ACC112 (cell line): ENCODE measurements around the gene OTOA.

ENCODE experiments used
- H2AFZ ChIP-seq: fragments of 200-600 bp; sonication (generic); one replicate; pipeline ENCODE4 v1.6.0; 2017; ENCODE audit warnings: antibody characterized with exemption, low read length; ENCODE audit not compliant: unreplicated experiment
- H3K27ac ChIP-seq: fragments of 200-600 bp; sonication (generic); 2 replicates; pipeline ENCODE4 v1.5.1; 2014; ENCODE audit warnings: low read depth, mild to moderate bottlenecking, antibody characterized with exemption, low read length, moderate library complexity
- H3K27me3 ChIP-seq: fragments of 200-600 bp; sonication (generic); 2 replicates; pipeline ENCODE4 v1.6.1; 2014; ENCODE audit warnings: mild to moderate bottlenecking, antibody characterized with exemption, low read length, moderate library complexity, mixed read lengths; ENCODE audit not compliant: insufficient read depth
- H3K36me3 ChIP-seq: fragments of 200-600 bp; sonication (generic); 2 replicates; pipeline ENCODE4 v1.6.1; 2016; ENCODE audit warnings: mild to moderate bottlenecking, antibody characterized with exemption, low read length, moderate library complexity, mixed read lengths; ENCODE audit not compliant: insufficient read depth
- H3K4me1 ChIP-seq: fragments of 200-600 bp; sonication (generic); one replicate; pipeline ENCODE4 v1.6.1; 2016; ENCODE audit warnings: low read length, mixed read lengths; ENCODE audit not compliant: insufficient read depth, unreplicated experiment, control insufficient read depth
- H3K4me3 ChIP-seq: fragments of 200-600 bp; sonication (generic); 2 replicates; pipeline ENCODE4 v1.5.1; 2014; ENCODE audit warnings: mild to moderate bottlenecking, low read depth, low read length
- H3K79me2 ChIP-seq: fragments of 200-600 bp; sonication (generic); one replicate; pipeline ENCODE4 v1.6.0; 2016; ENCODE audit warnings: low read length; ENCODE audit not compliant: control insufficient read depth, unreplicated experiment, insufficient read depth

Gene OTOA

DNA sequence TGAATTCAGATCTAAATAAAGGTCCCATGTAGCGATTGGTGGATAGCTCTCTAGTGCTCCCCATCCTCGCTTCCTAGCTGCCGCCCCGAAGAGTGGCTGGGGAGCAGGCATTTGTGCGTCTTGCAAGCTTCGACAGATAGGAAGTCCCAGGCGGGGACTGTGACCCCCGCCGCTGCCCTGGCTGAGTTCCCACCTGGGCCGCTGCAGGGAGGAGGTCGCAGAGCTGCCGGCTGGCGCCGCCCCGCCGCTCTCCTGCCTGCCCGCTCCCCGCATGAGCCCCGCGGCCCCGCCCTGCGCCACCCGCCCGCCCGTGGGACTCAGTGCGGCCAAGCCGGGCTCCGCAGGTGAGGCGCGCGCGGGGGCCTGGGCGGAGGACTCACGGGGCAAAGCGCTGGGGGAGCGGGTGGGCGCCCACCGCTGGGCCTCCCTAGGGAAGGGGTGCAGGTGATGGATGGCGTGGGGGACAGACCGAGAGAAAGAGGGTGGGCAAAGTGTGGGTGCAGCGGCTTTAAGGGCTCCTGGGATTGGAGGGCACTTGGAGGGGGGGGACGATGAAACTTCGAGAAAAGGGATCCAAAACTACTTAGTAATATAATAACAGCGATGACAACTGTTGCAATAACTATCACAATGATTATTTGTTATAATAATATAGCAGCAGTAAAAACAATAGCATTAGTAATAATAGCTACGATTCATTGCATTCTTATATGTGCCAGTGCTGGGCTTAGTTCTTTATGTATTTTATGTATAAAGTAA lies at the start of gene OTOA:
Gene OTOA (plus strand): TSS at position 80 of the 759 bp plus-strand sequence. CDS start 14,547 bp downstream, outside the sequence.
- H3K4me1 ChIP-seq = no peaks in the 10 kb centered on the region
- H3K36me3 ChIP-seq = no peaks in the 10 kb centered on the region
- H3K27ac ChIP-seq = no peak within 1 kb of the TSS
- peak within 1 kb of the TSS; percentile 44; the same call in 1 of the 2 replicates for H3K4me3 ChIP-seq
- no peaks in the 10 kb centered on the region for H3K79me2 ChIP-seq
- H3K27me3 ChIP-seq = peaks cover 3% of the 10 kb centered on the region; the same call in 1 of the 2 replicates
- H2AFZ ChIP-seq = no peak within 1 kb of the TSS

DNA sequence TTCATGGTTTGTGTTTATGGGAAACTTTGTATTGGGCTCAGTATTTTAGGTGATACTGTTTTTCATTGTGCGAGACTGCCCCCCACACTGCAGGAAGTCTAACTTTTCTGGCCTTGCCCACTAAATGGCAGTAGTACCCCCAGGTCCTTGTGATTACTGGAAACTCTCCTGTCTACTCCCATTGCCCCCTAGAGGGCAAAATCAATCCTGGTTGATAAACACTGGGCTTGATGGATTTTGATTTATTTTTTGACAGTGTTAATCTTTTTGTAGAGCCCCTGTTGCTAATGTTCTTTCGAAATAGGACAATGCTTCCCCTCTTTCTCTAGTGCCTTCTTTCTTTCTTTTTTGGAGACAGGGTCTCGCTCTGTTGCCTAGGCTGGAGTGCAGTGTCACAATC lies 48.9 kb upstream of the OTOA start:
- Histone ChIP-seq H3K27ac (no peak overlapping the region), H3K27me3 (no peaks in the 10 kb centered on the region), H2AFZ (no peak overlapping the region), H3K4me1 (peaks cover 45% of the 10 kb centered on the region), H3K4me3 (no peak overlapping the region), H3K36me3 (peaks cover 17% of the 10 kb centered on the region), H3K79me2 (peaks cover 80% of the 10 kb centered on the region)

DNA sequence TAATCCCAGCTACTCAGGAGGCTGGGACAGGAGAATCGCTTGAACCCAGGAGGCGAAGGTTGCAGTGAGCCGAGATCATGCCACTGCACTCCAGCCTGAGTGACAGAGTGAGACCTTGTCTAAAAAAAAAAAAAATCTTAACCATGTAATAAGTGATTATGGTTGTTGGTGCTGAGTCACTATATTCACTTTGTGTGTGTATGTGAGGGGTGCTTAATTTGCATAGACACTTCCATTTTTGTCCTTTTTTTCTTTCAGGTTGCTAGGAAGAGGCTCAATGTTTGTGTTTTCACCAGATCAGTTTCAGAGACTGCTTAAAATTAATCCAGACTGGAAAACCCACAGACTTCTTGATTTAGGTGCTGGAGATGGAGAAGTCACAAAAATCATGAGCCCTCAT lies 46.2 kb upstream of the OTOA start:
- no peak overlapping the region for H3K4me3 ChIP-seq
- H2AFZ ChIP-seq = no peak overlapping the region
- H3K4me1 ChIP-seq = peaks cover 25% of the 10 kb centered on the region
- H3K79me2 ChIP-seq = peaks cover 70% of the 10 kb centered on the region
- H3K36me3 ChIP-seq = peaks cover 17% of the 10 kb centered on the region
- H3K27me3 ChIP-seq = no peaks in the 10 kb centered on the region
- no peak overlapping the region for H3K27ac ChIP-seq

DNA sequence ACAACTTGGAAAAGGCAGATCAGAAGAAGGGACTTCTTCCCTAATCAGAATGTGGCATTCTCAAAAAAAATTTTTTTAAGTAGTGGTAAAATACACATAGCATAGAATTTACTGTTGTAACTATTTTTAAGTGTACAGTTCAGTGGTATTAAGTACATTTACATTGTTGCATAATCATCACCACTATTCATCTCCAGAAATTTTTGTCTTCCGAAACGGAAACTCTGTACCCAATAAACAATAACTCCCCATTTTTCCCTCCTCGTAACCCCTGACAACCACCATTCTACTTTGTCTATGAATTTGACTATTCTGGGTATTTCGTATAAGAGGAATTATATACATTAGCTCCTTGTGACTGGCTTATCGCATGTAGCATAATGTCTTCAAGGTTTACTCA lies 45.5 kb upstream of the OTOA start:
- Histone ChIP-seq H3K4me1 (peaks cover 24% of the 10 kb centered on the region), H3K27ac (no peak overlapping the region), H3K79me2 (peaks cover 66% of the 10 kb centered on the region)

DNA sequence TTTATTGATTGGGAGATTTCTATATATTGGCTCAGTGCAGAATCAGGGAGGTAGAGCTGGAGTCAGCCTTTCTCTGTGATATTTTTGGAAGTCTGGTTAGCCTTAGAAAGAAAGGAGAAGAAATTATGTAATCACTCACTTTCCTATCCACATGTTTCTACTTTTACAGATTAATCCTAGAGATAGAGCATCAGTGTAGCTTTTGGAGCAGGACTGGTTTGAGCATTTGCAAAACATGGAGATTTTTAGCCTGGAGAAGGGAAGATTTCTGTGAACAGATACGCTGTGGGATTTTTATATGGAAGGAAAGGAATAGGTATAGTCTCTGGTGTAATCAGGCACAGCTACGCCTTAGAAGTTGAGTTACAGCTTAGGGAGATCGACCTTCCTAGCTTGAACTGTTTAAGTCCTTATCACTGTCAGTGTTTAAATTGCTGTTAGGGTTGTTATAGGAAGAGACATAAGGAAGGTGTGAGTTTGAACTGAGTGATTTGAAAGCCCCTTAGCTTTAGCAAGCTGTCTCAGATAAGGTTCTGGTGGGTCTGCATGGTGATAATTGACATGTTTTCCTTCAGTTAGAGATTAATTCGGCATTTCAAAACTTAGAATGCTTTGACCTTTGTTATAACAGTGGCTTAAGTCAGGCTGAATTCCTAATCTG lies 43.9 kb upstream of the OTOA start:
- Histone ChIP-seq H3K27ac (no peak overlapping the region), H3K79me2 (peaks cover 54% of the 10 kb centered on the region)

More for the DNA sequence above, 45.5 kb upstream of the OTOA start:
- Histone ChIP-seq H3K36me3 (peaks cover 19% of the 10 kb centered on the region), H3K27me3 (no peaks in the 10 kb centered on the region), H3K4me3 (no peak overlapping the region), H2AFZ (no peak overlapping the region)

DNA sequence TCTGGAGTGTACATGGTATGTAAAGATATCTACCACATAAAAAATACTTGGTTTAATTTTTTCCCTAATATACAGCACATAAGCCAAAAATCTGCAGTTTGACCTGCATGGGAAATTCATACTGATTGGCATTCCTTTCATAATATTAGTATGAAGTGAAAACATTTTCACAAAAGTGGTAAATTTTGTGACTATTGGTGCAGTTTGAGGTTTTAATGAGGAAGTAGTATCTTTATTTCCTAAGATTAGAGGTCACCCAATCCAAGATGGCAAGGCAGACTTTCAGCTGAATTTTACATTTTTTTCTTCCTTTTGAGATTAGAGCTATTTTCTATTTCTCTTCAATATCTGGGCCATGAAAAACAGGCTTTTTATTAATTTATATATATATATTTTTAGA lies 43.2 kb upstream of the OTOA start:
- H3K79me2 ChIP-seq = peaks cover 51% of the 10 kb centered on the region
- no peak overlapping the region for H2AFZ ChIP-seq
- H3K4me3 ChIP-seq = no peak overlapping the region
- H3K27ac ChIP-seq = no peak overlapping the region
- H3K36me3 ChIP-seq = peaks cover 32% of the 10 kb centered on the region
- H3K27me3 ChIP-seq = no peaks in the 10 kb centered on the region
- peaks cover 19% of the 10 kb centered on the region for H3K4me1 ChIP-seq

More for the DNA sequence above, 43.9 kb upstream of the OTOA start:
- Histone ChIP-seq H3K4me1 (peaks cover 12% of the 10 kb centered on the region), H3K4me3 (no peak overlapping the region), H2AFZ (no peak overlapping the region), H3K36me3 (peaks cover 26% of the 10 kb centered on the region), H3K27me3 (no peaks in the 10 kb centered on the region)

DNA sequence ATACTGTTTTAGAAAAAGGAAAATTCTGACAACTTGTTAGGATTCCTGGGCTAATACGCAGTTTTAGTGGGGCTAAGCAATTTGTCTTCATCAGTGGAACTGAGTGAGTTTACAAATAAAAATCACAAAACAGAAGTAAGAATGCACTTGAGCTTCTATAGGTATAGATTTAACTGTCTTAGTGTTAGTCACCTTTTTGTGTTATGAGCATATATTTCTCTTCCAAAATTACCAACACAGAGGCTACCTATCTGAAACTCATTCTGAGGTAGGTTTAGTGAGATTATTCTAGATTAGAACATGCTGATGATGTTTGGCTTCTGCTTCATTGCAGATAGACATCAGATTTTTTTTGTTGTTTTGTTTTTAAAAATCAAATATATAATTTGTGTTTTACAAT lies 41.2 kb upstream of the OTOA start:
- Histone ChIP-seq H3K4me3 (no peak overlapping the region), H3K79me2 (peaks cover 37% of the 10 kb centered on the region), H3K27me3 (no peaks in the 10 kb centered on the region), H3K4me1 (peaks cover 36% of the 10 kb centered on the region), H3K36me3 (peaks cover 29% of the 10 kb centered on the region), H2AFZ (no peak overlapping the region), H3K27ac (no peak overlapping the region)

DNA sequence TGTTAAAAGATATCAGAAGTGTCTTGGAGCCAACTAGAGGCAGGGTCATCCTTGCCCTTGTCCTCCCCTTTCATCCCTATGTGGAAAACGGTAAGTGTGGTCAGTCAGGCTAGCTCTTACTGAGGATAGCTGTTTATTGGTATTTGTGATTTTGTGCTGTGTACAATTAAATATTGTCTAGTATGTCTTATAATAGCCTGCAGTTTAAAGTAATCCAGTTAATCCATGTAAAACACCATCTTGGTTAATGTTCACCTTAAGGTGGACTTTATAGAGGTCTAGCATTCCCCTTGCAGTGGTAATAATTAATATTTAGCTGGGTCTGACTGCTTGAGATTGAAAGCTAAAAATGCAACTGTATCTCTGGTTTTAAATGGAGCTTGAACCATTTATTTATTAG lies 38.7 kb upstream of the OTOA start:
- H3K79me2 ChIP-seq = peaks cover 35% of the 10 kb centered on the region
- H3K4me1 ChIP-seq = peaks cover 50% of the 10 kb centered on the region
- peak overlapping the region; percentile 98 for H3K27ac ChIP-seq
- H3K36me3 ChIP-seq = peaks cover 31% of the 10 kb centered on the region
- H3K4me3 ChIP-seq = no peak overlapping the region
- H2AFZ ChIP-seq = no peak overlapping the region
- H3K27me3 ChIP-seq = no peaks in the 10 kb centered on the region

DNA sequence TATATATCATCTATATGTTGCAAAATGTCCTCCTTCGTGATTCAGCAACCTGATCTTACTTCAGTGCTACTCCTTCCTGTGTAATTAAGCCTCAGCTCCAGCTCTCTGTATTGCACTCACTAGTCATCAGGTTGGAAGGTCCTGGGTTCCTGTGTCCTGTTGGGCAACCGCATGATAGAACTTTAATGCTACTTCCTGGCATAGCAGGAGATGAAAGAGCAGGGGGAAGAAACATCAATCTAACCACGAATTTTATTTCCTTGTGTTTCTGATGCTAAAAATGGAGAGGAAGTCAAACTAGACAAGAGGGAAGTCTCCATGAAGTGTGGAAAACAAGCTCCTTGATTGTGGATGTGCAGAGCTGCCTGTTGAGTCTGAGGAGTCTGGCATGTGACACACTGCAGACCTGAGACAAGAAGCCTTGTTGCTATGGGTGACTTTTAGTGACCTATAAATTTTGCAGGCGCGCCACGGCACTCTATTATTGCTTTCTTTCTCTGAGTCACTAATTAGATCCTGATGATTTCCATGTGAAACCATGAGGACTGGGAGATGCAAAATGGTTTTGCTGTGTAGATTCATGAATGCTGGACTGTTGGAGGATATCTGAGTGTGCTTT lies 37.0 kb upstream of the OTOA start:
- peak overlapping the region; percentile 98 for H3K27ac ChIP-seq
- peaks cover 45% of the 10 kb centered on the region for H3K4me1 ChIP-seq
- H3K27me3 ChIP-seq = no peaks in the 10 kb centered on the region
- peaks cover 33% of the 10 kb centered on the region for H3K36me3 ChIP-seq
- H3K79me2 ChIP-seq = peaks cover 27% of the 10 kb centered on the region
- no peak overlapping the region for H2AFZ ChIP-seq
- peak overlapping the region; percentile 45 for H3K4me3 ChIP-seq

DNA sequence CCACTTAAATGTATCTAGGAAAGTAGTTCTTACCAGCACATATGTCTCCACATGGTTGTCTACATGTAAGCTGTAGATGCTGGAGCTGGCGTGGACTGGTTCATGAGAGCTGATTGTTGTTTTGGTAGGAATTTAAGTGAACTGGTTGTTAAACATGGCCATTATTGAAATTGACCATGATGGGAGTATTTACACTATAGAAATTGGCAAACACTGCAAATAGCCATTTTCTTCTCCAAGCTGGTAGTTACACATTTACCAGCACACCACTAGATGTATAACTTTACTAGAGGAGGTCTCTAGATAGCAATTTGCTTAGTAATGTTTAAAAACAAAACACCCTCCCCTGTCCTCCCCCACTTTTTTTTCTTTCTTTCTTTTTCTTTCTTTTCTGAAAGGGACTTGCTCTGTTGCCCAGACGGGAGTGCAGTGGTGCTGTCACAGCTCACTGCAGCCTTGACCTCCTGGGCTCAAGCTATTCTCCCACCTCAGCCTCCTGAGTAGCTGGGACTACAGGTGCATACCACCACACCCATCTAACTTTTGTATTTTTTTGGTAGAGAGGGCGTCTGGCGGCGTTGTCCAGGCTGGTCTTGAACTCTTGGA lies 35.5 kb upstream of the OTOA start:
- peak overlapping the region; percentile 42; the same call in 1 of the 2 replicates for H3K4me3 ChIP-seq
- H3K27me3 ChIP-seq = no peaks in the 10 kb centered on the region
- peaks cover 21% of the 10 kb centered on the region for H3K79me2 ChIP-seq
- peak overlapping the region; percentile 98 for H3K27ac ChIP-seq
- H3K4me1 ChIP-seq = peaks cover 45% of the 10 kb centered on the region
- H3K36me3 ChIP-seq = peaks cover 28% of the 10 kb centered on the region
- no peak overlapping the region for H2AFZ ChIP-seq
